T-helper 17 cell (primary cell): Measurements from ENCODE around the gene RNF39. TPM values are rescaled to one million over a fixed set of nuclear protein-coding genes. Genes with fewer than 3 reads are reported as not detected.

Experiments used
- ATAC-seq: fragments of 150-1000 bp; cut with Tn5 transposase; 2 replicates; pipeline ENCODE4 v1.10.0; 2021; ENCODE audit warnings: mild to moderate bottlenecking, moderate library complexity
- DNase-seq, 3 donors: peaks; one replicate each; pipeline versions ENCODE4 v3.0.0 to v3.0.0-alpha.2; 2020 to 2021
- H3K9me3 ChIP-seq: one replicate; pipeline ENCODE4 v1.7.0; 2013; ENCODE audit warnings: low read length, mild to moderate bottlenecking; ENCODE audit not compliant: control insufficient read depth, poor library complexity, severe bottlenecking
- H3K27ac Mint-ChIP-seq: one replicate; pipeline ENCODE4 v1.8.0; 2022; ENCODE audit warnings: mild to moderate bottlenecking, moderate library complexity, mixed read lengths
- H3K27me3 Mint-ChIP-seq: one replicate; pipeline ENCODE4 v1.8.0; 2022; ENCODE audit warnings: mixed read lengths
- H3K36me3 Mint-ChIP-seq: one replicate; pipeline ENCODE4 v1.8.0; 2022; ENCODE audit warnings: low read depth, mixed read lengths
- H3K4me1 Mint-ChIP-seq: one replicate; pipeline ENCODE4 v1.8.0; 2022; ENCODE audit warnings: mild to moderate bottlenecking, mixed read lengths
- H3K4me3 Mint-ChIP-seq: one replicate; pipeline ENCODE4 v1.8.0; 2022; ENCODE audit warnings: mild to moderate bottlenecking, moderate library complexity, mixed read lengths
- total RNA-seq, 4 donors: library from RNA in 2 of 4; stranded (reverse) in 2 of 4; gene quantifications; one replicate each; pipeline ENCODE4 v1.2.3 and lab custom pipeline; 2022 to 2026

Gene RNF39
- total RNA-seq, 2 donors from 2014 or later: not detected

GRCh38 chr6:30102970-30103871 is 27.7 kb upstream of the RNF39 start:
- Mint-ChIP-seq H3K27ac (peak overlapping the region; percentile 92), H3K4me1 (peaks cover 33% of the 10 kb centered on the region), H3K36me3 (peaks cover 6% of the 10 kb centered on the region), H3K27me3 (peaks cover 59% of the 10 kb centered on the region), H3K4me3 (peak overlapping the region; percentile 93)
- DNase-seq (peak; percentile 60 to 76 (median 68)), ATAC-seq (peak; percentile 88)
- H3K9me3 ChIP-seq: no peaks in the 10 kb centered on the region

- H3K4me1 Mint-ChIP-seq: peaks cover 39% of the 10 kb centered on the region
- ATAC-seq (peak; percentile 48), DNase-seq (no peak)
- no peaks in the 10 kb centered on the region for H3K9me3 ChIP-seq
- peak overlapping the region; percentile 92 for H3K27ac Mint-ChIP-seq
- peak overlapping the region; percentile 93 for H3K4me3 Mint-ChIP-seq
- H3K36me3 Mint-ChIP-seq: peaks cover 4% of the 10 kb centered on the region
- H3K27me3 Mint-ChIP-seq: peaks cover 59% of the 10 kb centered on the region
Measured at GRCh38 chr6:30102414-30102969, 26.9 kb upstream of the RNF39 start.

- peak; percentile 36 for ATAC-seq
- peak; percentile 23 to 65 (median 63) for DNase-seq
- peaks cover 64% of the 10 kb centered on the region for H3K27me3 Mint-ChIP-seq
- peaks cover 43% of the 10 kb centered on the region for H3K4me1 Mint-ChIP-seq
- H3K36me3 Mint-ChIP-seq: peaks cover 4% of the 10 kb centered on the region
- H3K4me3 Mint-ChIP-seq: peak overlapping the region; percentile 93
- peak overlapping the region; percentile 92 for H3K27ac Mint-ChIP-seq
- H3K9me3 ChIP-seq: no peaks in the 10 kb centered on the region
Measured at GRCh38 chr6:30101444-30102413, 26.2 kb upstream of the RNF39 start.

GRCh38 chr6:30100585-30101443 is 25.2 kb upstream of the RNF39 start:
- Mint-ChIP-seq H3K36me3 (peaks cover 4% of the 10 kb centered on the region), H3K27me3 (peaks cover 61% of the 10 kb centered on the region), H3K4me1 (peaks cover 43% of the 10 kb centered on the region), H3K27ac (peak overlapping the region; percentile 92), H3K4me3 (peak overlapping the region; percentile 93)
- peak in 1 of 3 donors; percentile 17 for DNase-seq
- no peak for ATAC-seq
- H3K9me3 ChIP-seq: no peaks in the 10 kb centered on the region

- peaks cover 67% of the 10 kb centered on the region for H3K27me3 Mint-ChIP-seq
- H3K9me3 ChIP-seq: no peaks in the 10 kb centered on the region
- peak overlapping the region; percentile 76 for H3K4me3 Mint-ChIP-seq
- peaks cover 5% of the 10 kb centered on the region for H3K36me3 Mint-ChIP-seq
- no peak for ATAC-seq
- no peak overlapping the region for H3K27ac Mint-ChIP-seq
- peaks cover 43% of the 10 kb centered on the region for H3K4me1 Mint-ChIP-seq
- no peak for DNase-seq
Measured at GRCh38 chr6:30100154-30100553, 24.6 kb upstream of the RNF39 start.

- ATAC-seq (peak; percentile 65), DNase-seq (no peak)
- H3K27me3 Mint-ChIP-seq: peaks cover 78% of the 10 kb centered on the region
- H3K36me3 Mint-ChIP-seq: peaks cover 11% of the 10 kb centered on the region
- H3K27ac Mint-ChIP-seq: no peak overlapping the region
- no peaks in the 10 kb centered on the region for H3K9me3 ChIP-seq
- peak overlapping the region; percentile 37 for H3K4me3 Mint-ChIP-seq
- peaks cover 42% of the 10 kb centered on the region for H3K4me1 Mint-ChIP-seq
Measured at GRCh38 chr6:30097902-30098768, 22.6 kb upstream of the RNF39 start.

- H3K9me3 ChIP-seq: no peaks in the 10 kb centered on the region
- no peak overlapping the region for H3K4me3 Mint-ChIP-seq
- H3K4me1 Mint-ChIP-seq: peaks cover 36% of the 10 kb centered on the region
- no peak overlapping the region for H3K27ac Mint-ChIP-seq
- no peak for DNase-seq
- peaks cover 11% of the 10 kb centered on the region for H3K36me3 Mint-ChIP-seq
- ATAC-seq: no peak
- H3K27me3 Mint-ChIP-seq: peaks cover 90% of the 10 kb centered on the region
Measured at GRCh38 chr6:30096829-30097228, 21.3 kb upstream of the RNF39 start.

GRCh38 chr6:30093951-30094661 is 18.5 kb upstream of the RNF39 start:
- Mint-ChIP-seq H3K4me1 (peaks cover 23% of the 10 kb centered on the region), H3K27ac (peak overlapping the region; percentile 37), H3K36me3 (peaks cover 15% of the 10 kb centered on the region), H3K27me3 (peaks cover 90% of the 10 kb centered on the region), H3K4me3 (no peak overlapping the region)
- no peak for DNase-seq
- ATAC-seq: no peak
- no peaks in the 10 kb centered on the region for H3K9me3 ChIP-seq

- no peak for DNase-seq
- no peak overlapping the region for H3K4me3 Mint-ChIP-seq
- ATAC-seq: no peak
- no peaks in the 10 kb centered on the region for H3K9me3 ChIP-seq
- H3K27me3 Mint-ChIP-seq: peaks cover 90% of the 10 kb centered on the region
- H3K4me1 Mint-ChIP-seq: peaks cover 16% of the 10 kb centered on the region
- H3K27ac Mint-ChIP-seq: peak overlapping the region; percentile 34
- H3K36me3 Mint-ChIP-seq: peaks cover 15% of the 10 kb centered on the region
Measured at GRCh38 chr6:30092852-30093543, 17.4 kb upstream of the RNF39 start.

GRCh38 chr6:30091577-30092381 is 16.2 kb upstream of the RNF39 start:
- H3K9me3 ChIP-seq: no peaks in the 10 kb centered on the region

More at GRCh38 chr6:30091577-30092381, 16.2 kb upstream of the RNF39 start:
- Mint-ChIP-seq H3K4me3 (no peak overlapping the region), H3K27me3 (peaks cover 90% of the 10 kb centered on the region), H3K27ac (no peak overlapping the region), H3K36me3 (peaks cover 12% of the 10 kb centered on the region), H3K4me1 (peaks cover 8% of the 10 kb centered on the region)
- ATAC-seq: no peak
- DNase-seq: no peak
